GM23338 (cell line): ENCODE results near the gene MRNIP. TPM values are rescaled to one million over a fixed set of nuclear protein-coding genes. Genes with fewer than 3 reads are reported as not detected.

Source experiments
- ATAC-seq: fragments of 200-7000 bp; cut with Tn5 transposase; 3 replicates; pipeline ENCODE4 v1.9.1; 2020
- DNase-seq: peaks from one replicate; pipeline ENCODE4 v3.0.0-alpha.2; 2015; ENCODE audit warnings: low spot score
- H2AFZ ChIP-seq: fragments of 200-600 bp; sonication (generic); 2 replicates; pipeline ENCODE4 v1.8.0; 2016; ENCODE audit warnings: antibody characterized with exemption, mild to moderate bottlenecking, moderate library complexity
- H3F3A ChIP-seq: fragments of 200-600 bp; sonication (generic); replicated peaks from 2 replicates; pipeline ENCODE4 v1.8.0; 2017; ENCODE audit warnings: antibody characterized with exemption, mixed run types, low read depth
- H3K27ac ChIP-seq: fragments of 200-600 bp; sonication (generic); 2 replicates; pipeline ENCODE4 v1.6.1; 2016; ENCODE audit warnings: low read depth
- H3K27me3 ChIP-seq: fragments of 200-600 bp; sonication (generic); 2 replicates; pipeline ENCODE4 v1.8.0; 2016; ENCODE audit warnings: mild to moderate bottlenecking, mixed run types, moderate library complexity; ENCODE audit not compliant: insufficient read depth
- H3K36me3 ChIP-seq: fragments of 200-600 bp; sonication (generic); 2 replicates; pipeline ENCODE4 v1.8.0; 2016; ENCODE audit warnings: mild to moderate bottlenecking; ENCODE audit not compliant: insufficient read depth
- H3K4me1 ChIP-seq: fragments of 200-600 bp; sonication (generic); 2 replicates; pipeline ENCODE4 v1.8.0; 2016; ENCODE audit warnings: mild to moderate bottlenecking, moderate library complexity; ENCODE audit not compliant: insufficient read depth
- H3K4me2 ChIP-seq: fragments of 200-600 bp; sonication (generic); 2 replicates; pipeline ENCODE4 v1.7.1; 2017; ENCODE audit warnings: mixed run types
- H3K4me3 ChIP-seq: fragments of 200-600 bp; sonication (generic); 2 replicates; pipeline ENCODE4 v1.6.1; 2016; ENCODE audit warnings: mixed run types
- H3K79me2 ChIP-seq: fragments of 200-600 bp; sonication (generic); replicated peaks from 2 replicates; pipeline ENCODE4 v1.8.0; 2017; ENCODE audit warnings: mild to moderate bottlenecking; ENCODE audit not compliant: insufficient read depth
- H3K9me2 ChIP-seq: fragments of 200-600 bp; sonication (generic); 2 replicates; pipeline ENCODE4 v1.8.0; 2017; ENCODE audit not compliant: insufficient read depth
- H4K20me1 ChIP-seq: fragments of 200-600 bp; sonication (generic); replicated peaks from 2 replicates; pipeline ENCODE4 v1.8.0; 2017; ENCODE audit warnings: mild to moderate bottlenecking; ENCODE audit not compliant: insufficient read depth
- H3K27ac Mint-ChIP-seq: 2 replicates; pipeline ENCODE4 v1.8.0; 2020; ENCODE audit warnings: inconsistent platforms, mild to moderate bottlenecking, moderate library complexity, mixed read lengths
- H3K27me3 Mint-ChIP-seq: 3 replicates; pipeline ENCODE4 v1.8.0; 2022; ENCODE audit warnings: low read depth, mild to moderate bottlenecking, moderate library complexity, mixed read lengths, inconsistent platforms; ENCODE audit not compliant: insufficient read depth, poor library complexity
- H3K36me3 Mint-ChIP-seq: 3 replicates; pipeline ENCODE4 v1.8.0; 2021; ENCODE audit warnings: low read depth, mild to moderate bottlenecking, inconsistent platforms, moderate library complexity, mixed read lengths
- H3K4me1 Mint-ChIP-seq: 3 replicates; pipeline ENCODE4 v1.8.0; 2020; ENCODE audit warnings: mild to moderate bottlenecking, inconsistent platforms, mixed read lengths
- H3K4me3 Mint-ChIP-seq: 3 replicates; pipeline ENCODE4 v1.8.0; 2021; ENCODE audit warnings: moderate library complexity, mild to moderate bottlenecking, inconsistent platforms, mixed read lengths
- H3K9me3 Mint-ChIP-seq: 3 replicates; pipeline ENCODE4 v1.8.0; 2020; ENCODE audit warnings: moderate library complexity, mild to moderate bottlenecking, inconsistent platforms, mixed read lengths
- CREB1 ChIP-seq: fragments of 250-450 bp; sonication (Bioruptor Pico); IDR thresholded peaks from 2 replicates; pipeline ENCODE4 v1.5.0; 2020; ENCODE audit warnings: low read depth, mild to moderate bottlenecking, moderate library complexity
- EZH2 ChIP-seq: fragments of 200-600 bp; sonication (generic); IDR thresholded peaks from one replicate; pipeline ENCODE4 v1.8.0; 2017; ENCODE audit warnings: antibody characterized with exemption, mild to moderate bottlenecking, low read depth; ENCODE audit not compliant: unreplicated experiment
- EZH2phosphoT487 ChIP-seq: fragments of 200-600 bp; sonication (generic); IDR thresholded peaks from one replicate; pipeline ENCODE4 v1.8.1; 2018; ENCODE audit warnings: antibody characterized with exemption; ENCODE audit not compliant: unreplicated experiment
- JUNB ChIP-seq: IDR thresholded peaks from one replicate; pipeline ENCODE4 v1.6.1; 2016; ENCODE audit warnings: antibody characterized with exemption; ENCODE audit not compliant: unreplicated experiment
- NANOG ChIP-seq: IDR thresholded peaks from 2 replicates; pipeline ENCODE4 v1.6.1; 2016; ENCODE audit warnings: antibody characterized with exemption, borderline replicate concordance
- POLR2AphosphoS5 ChIP-seq: IDR thresholded peaks from 2 replicates; pipeline ENCODE4 v1.6.1; 2016; ENCODE audit warnings: antibody characterized with exemption, low read depth
- STAT1 ChIP-seq: IDR thresholded peaks from one replicate; pipeline ENCODE4 v1.6.1; 2016; ENCODE audit warnings: antibody characterized with exemption; ENCODE audit not compliant: unreplicated experiment
- ZNF114 ChIP-seq: fragments of 250-450 bp; sonication (Bioruptor Pico); IDR thresholded peaks from 2 replicates; pipeline ENCODE4 v1.5.0; 2020; ENCODE audit warnings: mild to moderate bottlenecking, moderate library complexity
- ZNF331 ChIP-seq: fragments of 250-450 bp; sonication (Bioruptor Pico); IDR thresholded peaks from 2 replicates; pipeline ENCODE4 v1.5.0; 2020; ENCODE audit warnings: low read depth, mild to moderate bottlenecking, moderate library complexity
- polyA plus RNA-seq: library from polyadenylated mRNA; unstranded; fragments of >200 nt; fragmentation: Nextera tagmentation; extraction: Ambion mirVana; gene quantifications from 2 replicates; pipeline ENCODE4 v1.2.1, GENCODE V29; 2016
- total RNA-seq: library from RNA; depleted of rRNA; stranded (reverse); fragments of >200 nt; shearing (Covaris generic); gene quantifications from 2 replicates; pipeline ENCODE4 v1.2.3, GENCODE V29; 2014
- TF ChIP-seq, protein P1 (sequence below): fragments of 250-450 bp; sonication (Bioruptor Pico); IDR thresholded peaks from 2 replicates; pipeline ENCODE4 v1.5.0; 2020; ENCODE audit warnings: mild to moderate bottlenecking, moderate library complexity
- TF ChIP-seq, protein P2 (sequence below): IDR thresholded peaks from one replicate; pipeline ENCODE4 v1.6.1; 2018; ENCODE audit warnings: antibody characterized with exemption; ENCODE audit not compliant: unreplicated experiment
- TF ChIP-seq, protein P3 (sequence below): IDR thresholded peaks from 2 replicates; pipeline ENCODE4 v1.6.1; 2016; ENCODE audit warnings: antibody characterized with exemption
- TF ChIP-seq, protein P4 (sequence below), 2 experiments: fragments of 200-600 bp in 1 of 2; sonication (generic) in 1 of 2; conservative IDR thresholded peaks; 2 replicates each; pipeline versions ENCODE4 v1.5.1 to v1.6.1; 2016 to 2017; ENCODE audit warnings: antibody characterized with exemption in 2 of 2, low read depth in 2 of 2, mild to moderate bottlenecking in 2 of 2, moderate library complexity in 1 of 2

The MRNIP gene
- total and polyA plus RNA-seq, 2 experiments from 2014 or later = 18.2 to 34.4 TPM

DNA sequence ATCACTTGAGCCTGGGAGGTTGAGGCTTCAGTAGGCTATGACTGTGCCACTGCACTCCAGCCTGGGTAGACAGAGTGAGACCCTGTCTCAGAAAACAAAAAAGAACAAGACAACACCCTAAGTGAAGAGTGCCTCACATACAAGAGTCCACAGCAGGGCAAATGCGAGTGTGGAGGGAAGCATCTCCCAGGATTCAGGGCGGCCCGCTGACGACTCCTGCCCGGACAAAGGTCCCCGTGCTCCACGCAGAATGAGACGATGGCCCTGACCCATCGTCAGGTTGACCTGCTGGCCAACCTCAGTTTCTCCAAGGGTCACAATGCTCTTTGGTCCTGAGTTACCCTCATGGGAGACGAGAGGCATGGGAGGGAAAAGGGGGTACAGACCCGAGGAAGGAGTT lies 18.3 kb downstream of the MRNIP start:
- Mint-ChIP-seq H3K27ac (no peak overlapping the region), H3K4me1 (no peaks in the 10 kb centered on the region), H3K36me3 (peaks cover 86% of the 10 kb centered on the region), H3K27me3 (peaks cover 26% of the 10 kb centered on the region), H3K9me3 (peaks cover 19% of the 10 kb centered on the region), H3K4me3 (no peak overlapping the region; the same call in 2 of the 3 replicates)
- ATAC-seq = no peak
- no peak overlapping the region for H2AFZ ChIP-seq
- H3K9me2 ChIP-seq = no peaks in the 10 kb centered on the region
- H3K27ac ChIP-seq = no peak overlapping the region
- H3K4me2 ChIP-seq = no peak overlapping the region
- no peak for DNase-seq
- no peaks in the 10 kb centered on the region for H3K27me3 ChIP-seq
- no peaks in the 10 kb centered on the region for H3K4me1 ChIP-seq
- H4K20me1 ChIP-seq = 0 out of 2 replicates have a peak, but pooled peaks cover 2% of the 10 kb centered on the region
- H3F3A ChIP-seq = peaks cover 12% of the 10 kb centered on the region; the same call in 1 of the 2 replicates
- peaks cover 9% of the 10 kb centered on the region for H3K36me3 ChIP-seq
- TF ChIP-seq EZH2phosphoT487 (no peak), POLR2AphosphoS5 (no peak), ZNF331 (CRISPR knock-in tag) (no peak), CREB1 (CRISPR knock-in tag) (no peak), JUNB (no peak), NANOG (no peak), STAT1 (no peak), ZNF114 (CRISPR knock-in tag) (no peak), EZH2 (no peak)
- TF ChIP-seq, protein P1, sequence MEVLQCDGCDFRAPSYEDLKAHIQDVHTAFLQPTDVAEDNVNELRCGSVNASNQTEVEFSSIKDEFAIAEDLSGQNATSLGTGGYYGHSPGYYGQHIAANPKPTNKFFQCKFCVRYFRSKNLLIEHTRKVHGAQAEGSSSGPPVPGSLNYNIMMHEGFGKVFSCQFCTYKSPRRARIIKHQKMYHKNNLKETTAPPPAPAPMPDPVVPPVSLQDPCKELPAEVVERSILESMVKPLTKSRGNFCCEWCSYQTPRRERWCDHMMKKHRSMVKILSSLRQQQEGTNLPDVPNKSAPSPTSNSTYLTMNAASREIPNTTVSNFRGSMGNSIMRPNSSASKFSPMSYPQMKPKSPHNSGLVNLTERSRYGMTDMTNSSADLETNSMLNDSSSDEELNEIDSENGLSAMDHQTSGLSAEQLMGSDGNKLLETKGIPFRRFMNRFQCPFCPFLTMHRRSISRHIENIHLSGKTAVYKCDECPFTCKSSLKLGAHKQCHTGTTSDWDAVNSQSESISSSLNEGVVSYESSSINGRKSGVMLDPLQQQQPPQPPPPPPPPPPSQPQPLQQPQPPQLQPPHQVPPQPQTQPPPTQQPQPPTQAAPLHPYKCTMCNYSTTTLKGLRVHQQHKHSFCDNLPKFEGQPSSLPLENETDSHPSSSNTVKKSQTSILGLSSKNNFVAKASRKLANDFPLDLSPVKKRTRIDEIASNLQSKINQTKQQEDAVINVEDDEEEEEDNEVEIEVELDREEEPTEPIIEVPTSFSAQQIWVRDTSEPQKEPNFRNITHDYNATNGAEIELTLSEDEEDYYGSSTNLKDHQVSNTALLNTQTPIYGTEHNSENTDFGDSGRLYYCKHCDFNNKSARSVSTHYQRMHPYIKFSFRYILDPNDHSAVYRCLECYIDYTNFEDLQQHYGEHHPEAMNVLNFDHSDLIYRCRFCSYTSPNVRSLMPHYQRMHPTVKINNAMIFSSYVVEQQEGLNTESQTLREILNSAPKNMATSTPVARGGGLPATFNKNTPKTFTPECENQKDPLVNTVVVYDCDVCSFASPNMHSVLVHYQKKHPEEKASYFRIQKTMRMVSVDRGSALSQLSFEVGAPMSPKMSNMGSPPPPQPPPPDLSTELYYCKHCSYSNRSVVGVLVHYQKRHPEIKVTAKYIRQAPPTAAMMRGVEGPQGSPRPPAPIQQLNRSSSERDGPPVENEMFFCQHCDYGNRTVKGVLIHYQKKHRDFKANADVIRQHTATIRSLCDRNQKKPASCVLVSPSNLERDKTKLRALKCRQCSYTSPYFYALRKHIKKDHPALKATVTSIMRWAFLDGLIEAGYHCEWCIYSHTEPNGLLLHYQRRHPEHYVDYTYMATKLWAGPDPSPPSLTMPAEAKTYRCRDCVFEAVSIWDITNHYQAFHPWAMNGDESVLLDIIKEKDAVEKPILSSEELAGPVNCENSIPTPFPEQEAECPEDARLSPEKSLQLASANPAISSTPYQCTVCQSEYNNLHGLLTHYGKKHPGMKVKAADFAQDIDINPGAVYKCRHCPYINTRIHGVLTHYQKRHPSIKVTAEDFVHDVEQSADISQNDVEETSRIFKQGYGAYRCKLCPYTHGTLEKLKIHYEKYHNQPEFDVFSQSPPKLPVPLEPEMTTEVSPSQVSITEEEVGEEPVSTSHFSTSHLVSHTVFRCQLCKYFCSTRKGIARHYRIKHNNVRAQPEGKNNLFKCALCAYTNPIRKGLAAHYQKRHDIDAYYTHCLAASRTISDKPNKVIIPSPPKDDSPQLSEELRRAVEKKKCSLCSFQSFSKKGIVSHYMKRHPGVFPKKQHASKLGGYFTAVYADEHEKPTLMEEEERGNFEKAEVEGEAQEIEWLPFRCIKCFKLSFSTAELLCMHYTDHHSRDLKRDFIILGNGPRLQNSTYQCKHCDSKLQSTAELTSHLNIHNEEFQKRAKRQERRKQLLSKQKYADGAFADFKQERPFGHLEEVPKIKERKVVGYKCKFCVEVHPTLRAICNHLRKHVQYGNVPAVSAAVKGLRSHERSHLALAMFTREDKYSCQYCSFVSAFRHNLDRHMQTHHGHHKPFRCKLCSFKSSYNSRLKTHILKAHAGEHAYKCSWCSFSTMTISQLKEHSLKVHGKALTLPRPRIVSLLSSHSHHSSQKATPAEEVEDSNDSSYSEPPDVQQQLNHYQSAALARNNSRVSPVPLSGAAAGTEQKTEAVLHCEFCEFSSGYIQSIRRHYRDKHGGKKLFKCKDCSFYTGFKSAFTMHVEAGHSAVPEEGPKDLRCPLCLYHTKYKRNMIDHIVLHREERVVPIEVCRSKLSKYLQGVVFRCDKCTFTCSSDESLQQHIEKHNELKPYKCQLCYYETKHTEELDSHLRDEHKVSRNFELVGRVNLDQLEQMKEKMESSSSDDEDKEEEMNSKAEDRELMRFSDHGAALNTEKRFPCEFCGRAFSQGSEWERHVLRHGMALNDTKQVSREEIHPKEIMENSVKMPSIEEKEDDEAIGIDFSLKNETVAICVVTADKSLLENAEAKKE = no peak
- TF ChIP-seq, protein P2, sequence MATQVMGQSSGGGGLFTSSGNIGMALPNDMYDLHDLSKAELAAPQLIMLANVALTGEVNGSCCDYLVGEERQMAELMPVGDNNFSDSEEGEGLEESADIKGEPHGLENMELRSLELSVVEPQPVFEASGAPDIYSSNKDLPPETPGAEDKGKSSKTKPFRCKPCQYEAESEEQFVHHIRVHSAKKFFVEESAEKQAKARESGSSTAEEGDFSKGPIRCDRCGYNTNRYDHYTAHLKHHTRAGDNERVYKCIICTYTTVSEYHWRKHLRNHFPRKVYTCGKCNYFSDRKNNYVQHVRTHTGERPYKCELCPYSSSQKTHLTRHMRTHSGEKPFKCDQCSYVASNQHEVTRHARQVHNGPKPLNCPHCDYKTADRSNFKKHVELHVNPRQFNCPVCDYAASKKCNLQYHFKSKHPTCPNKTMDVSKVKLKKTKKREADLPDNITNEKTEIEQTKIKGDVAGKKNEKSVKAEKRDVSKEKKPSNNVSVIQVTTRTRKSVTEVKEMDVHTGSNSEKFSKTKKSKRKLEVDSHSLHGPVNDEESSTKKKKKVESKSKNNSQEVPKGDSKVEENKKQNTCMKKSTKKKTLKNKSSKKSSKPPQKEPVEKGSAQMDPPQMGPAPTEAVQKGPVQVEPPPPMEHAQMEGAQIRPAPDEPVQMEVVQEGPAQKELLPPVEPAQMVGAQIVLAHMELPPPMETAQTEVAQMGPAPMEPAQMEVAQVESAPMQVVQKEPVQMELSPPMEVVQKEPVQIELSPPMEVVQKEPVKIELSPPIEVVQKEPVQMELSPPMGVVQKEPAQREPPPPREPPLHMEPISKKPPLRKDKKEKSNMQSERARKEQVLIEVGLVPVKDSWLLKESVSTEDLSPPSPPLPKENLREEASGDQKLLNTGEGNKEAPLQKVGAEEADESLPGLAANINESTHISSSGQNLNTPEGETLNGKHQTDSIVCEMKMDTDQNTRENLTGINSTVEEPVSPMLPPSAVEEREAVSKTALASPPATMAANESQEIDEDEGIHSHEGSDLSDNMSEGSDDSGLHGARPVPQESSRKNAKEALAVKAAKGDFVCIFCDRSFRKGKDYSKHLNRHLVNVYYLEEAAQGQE = no peak
- TF ChIP-seq, protein P3, sequence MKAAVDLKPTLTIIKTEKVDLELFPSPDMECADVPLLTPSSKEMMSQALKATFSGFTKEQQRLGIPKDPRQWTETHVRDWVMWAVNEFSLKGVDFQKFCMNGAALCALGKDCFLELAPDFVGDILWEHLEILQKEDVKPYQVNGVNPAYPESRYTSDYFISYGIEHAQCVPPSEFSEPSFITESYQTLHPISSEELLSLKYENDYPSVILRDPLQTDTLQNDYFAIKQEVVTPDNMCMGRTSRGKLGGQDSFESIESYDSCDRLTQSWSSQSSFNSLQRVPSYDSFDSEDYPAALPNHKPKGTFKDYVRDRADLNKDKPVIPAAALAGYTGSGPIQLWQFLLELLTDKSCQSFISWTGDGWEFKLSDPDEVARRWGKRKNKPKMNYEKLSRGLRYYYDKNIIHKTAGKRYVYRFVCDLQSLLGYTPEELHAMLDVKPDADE = no peak
- TF ChIP-seq, protein P4, sequence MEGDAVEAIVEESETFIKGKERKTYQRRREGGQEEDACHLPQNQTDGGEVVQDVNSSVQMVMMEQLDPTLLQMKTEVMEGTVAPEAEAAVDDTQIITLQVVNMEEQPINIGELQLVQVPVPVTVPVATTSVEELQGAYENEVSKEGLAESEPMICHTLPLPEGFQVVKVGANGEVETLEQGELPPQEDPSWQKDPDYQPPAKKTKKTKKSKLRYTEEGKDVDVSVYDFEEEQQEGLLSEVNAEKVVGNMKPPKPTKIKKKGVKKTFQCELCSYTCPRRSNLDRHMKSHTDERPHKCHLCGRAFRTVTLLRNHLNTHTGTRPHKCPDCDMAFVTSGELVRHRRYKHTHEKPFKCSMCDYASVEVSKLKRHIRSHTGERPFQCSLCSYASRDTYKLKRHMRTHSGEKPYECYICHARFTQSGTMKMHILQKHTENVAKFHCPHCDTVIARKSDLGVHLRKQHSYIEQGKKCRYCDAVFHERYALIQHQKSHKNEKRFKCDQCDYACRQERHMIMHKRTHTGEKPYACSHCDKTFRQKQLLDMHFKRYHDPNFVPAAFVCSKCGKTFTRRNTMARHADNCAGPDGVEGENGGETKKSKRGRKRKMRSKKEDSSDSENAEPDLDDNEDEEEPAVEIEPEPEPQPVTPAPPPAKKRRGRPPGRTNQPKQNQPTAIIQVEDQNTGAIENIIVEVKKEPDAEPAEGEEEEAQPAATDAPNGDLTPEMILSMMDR (conservative IDR thresholded peaks at IDR 0.05; ENCODE audit: low read depth in 2 of 2) = no peak
- H3K4me3 ChIP-seq = no peak overlapping the region
- H3K79me2 ChIP-seq = no peaks in the 10 kb centered on the region
